GM23338 (cell line): ENCODE results near the gene SMAD3. TPM values are rescaled to one million over a fixed set of nuclear protein-coding genes. Genes with fewer than 3 reads are reported as not detected.

Source experiments
- CREB1 ChIP-seq: fragments of 250-450 bp; sonication (Bioruptor Pico); IDR thresholded peaks from 2 replicates; pipeline ENCODE4 v1.5.0; 2020; ENCODE audit warnings: low read depth, mild to moderate bottlenecking, moderate library complexity
- CTCF ChIP-seq, 2 experiments: fragments of 200-600 bp in 1 of 2; sonication (generic) in 1 of 2; conservative IDR thresholded peaks; 2 replicates each; pipeline versions ENCODE4 v1.5.1 to v1.6.1; 2016 to 2017; ENCODE audit warnings: antibody characterized with exemption in 2 of 2, low read depth in 2 of 2, mild to moderate bottlenecking in 2 of 2, moderate library complexity in 1 of 2
- EZH2phosphoT487 ChIP-seq: fragments of 200-600 bp; sonication (generic); IDR thresholded peaks from one replicate; pipeline ENCODE4 v1.8.1; 2018; ENCODE audit warnings: antibody characterized with exemption; ENCODE audit not compliant: unreplicated experiment
- REST ChIP-seq: IDR thresholded peaks from one replicate; pipeline ENCODE4 v1.6.1; 2018; ENCODE audit warnings: antibody characterized with exemption; ENCODE audit not compliant: unreplicated experiment
- STAT1 ChIP-seq: IDR thresholded peaks from one replicate; pipeline ENCODE4 v1.6.1; 2016; ENCODE audit warnings: antibody characterized with exemption; ENCODE audit not compliant: unreplicated experiment
- ZNF462 ChIP-seq: fragments of 250-450 bp; sonication (Bioruptor Pico); IDR thresholded peaks from 2 replicates; pipeline ENCODE4 v1.5.0; 2020; ENCODE audit warnings: mild to moderate bottlenecking, moderate library complexity
- polyA plus RNA-seq: library from polyadenylated mRNA; unstranded; fragments of >200 nt; fragmentation: Nextera tagmentation; extraction: Ambion mirVana; gene quantifications from 2 replicates; pipeline ENCODE4 v1.2.1, GENCODE V29; 2016
- total RNA-seq: library from RNA; depleted of rRNA; stranded (reverse); fragments of >200 nt; shearing (Covaris generic); gene quantifications from 2 replicates; pipeline ENCODE4 v1.2.3, GENCODE V29; 2014

The SMAD3 gene
- total and polyA plus RNA-seq, 2 experiments from 2014 or later, result 4.9 to 11.6 TPM

- TF ChIP-seq ZNF462 (CRISPR knock-in tag) (no peak), CREB1 (CRISPR knock-in tag) (no peak), CTCF (conservative IDR thresholded peaks at IDR 0.05; ENCODE audit: low read depth in 2 of 2) (no peak), EZH2phosphoT487 (no peak), STAT1 (no peak), REST (no peak)
These were observed 5.7 kb downstream of the SMAD3 start (continued) for GRCh38 chr15:67070892-67071664.
